GM19043 (cell line): Measurements from ENCODE around the gene LYZL6.

Experiments
- ATAC-seq: cut with Tn5 transposase; IDR thresholded peaks from one replicate; pipeline ENCODE4 v1.9.1; 2021; ENCODE audit warnings: low read depth; ENCODE audit not compliant: unreplicated experiment

The LYZL6 gene

DNA sequence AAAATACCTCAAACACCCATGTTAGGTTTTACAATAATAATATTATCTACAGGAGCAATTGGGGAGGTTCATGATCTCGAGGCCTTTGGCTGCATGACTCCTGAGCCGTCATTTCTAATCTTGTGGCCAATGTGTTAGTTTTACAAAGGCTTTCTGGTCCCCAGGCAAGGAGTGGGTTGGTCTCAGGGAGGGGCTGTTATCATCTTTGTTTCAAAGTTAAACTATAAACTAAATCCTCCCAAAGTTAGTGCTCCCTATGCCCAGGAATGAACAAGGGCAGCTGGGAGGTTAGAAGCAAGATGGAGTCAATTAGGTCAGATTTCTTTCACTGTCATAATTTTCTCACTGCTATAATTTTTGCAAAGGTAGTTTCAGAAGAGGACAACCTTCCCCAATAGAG is 54.3 kb downstream of the LYZL6 start:
- no peak for ATAC-seq
